ENCODE results near the gene ITPRID1. TPM values are rescaled to one million over a fixed set of nuclear protein-coding genes. Genes with fewer than 3 reads are reported as not detected.

ITPRID1 gene
- total RNA-seq, 1 experiment from 2014 or later = 1.2 TPM

DNA sequence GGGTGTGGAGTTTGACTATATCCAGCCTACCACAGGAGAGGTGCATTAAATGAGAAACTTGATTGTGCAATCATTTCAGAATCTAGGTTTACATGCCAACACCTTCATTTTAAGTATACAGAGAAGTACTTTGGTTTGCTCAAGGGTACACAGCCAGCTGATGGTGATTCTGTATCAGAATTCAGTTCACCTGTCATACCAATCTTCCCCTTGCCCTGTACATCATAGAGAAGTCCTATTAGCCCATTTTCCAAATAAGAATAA, 138.1 kb downstream of the ITPRID1 start:
- Histone ChIP-seq H2BK12ac (ENCODE audit: insufficient read length, low read depth, low read length) (no peak overlapping the region), H3K18ac (ENCODE audit: insufficient read length, low read depth, low read length) (no peak overlapping the region), H3K4me1 (ENCODE audit: insufficient read depth, low read length) (peaks cover 17% of the 10 kb centered on the region; the same call in 1 of the 2 replicates), H3K9ac (ENCODE audit: extremely low read depth, insufficient read length, low read length) (no peak overlapping the region), H3K56ac (ENCODE audit: insufficient read length, low read depth, low read length) (no peak overlapping the region), H4K8ac (replicated peaks; ENCODE audit: insufficient read length, low read depth, low read length) (no peak overlapping the region), H3K27ac (ENCODE audit: insufficient read length, low read depth, low read length) (no peak overlapping the region), H3K23ac (ENCODE audit: insufficient read length, low read depth, low read length) (no peak overlapping the region), H3K9me3 (ENCODE audit: control insufficient read depth, low read depth, low read length) (no peaks in the 10 kb centered on the region), H4K91ac (ENCODE audit: insufficient read length, low read depth, low read length) (no peak overlapping the region), H2AK5ac (ENCODE audit: insufficient read length, low read length) (no peak overlapping the region), H3K14ac (ENCODE audit: insufficient read depth, low read length) (no peak overlapping the region), H2BK120ac (ENCODE audit: low read depth, low read length, poor library complexity, severe bottlenecking) (no peak overlapping the region), H2BK20ac (ENCODE audit: low read depth, low read length, poor library complexity, severe bottlenecking) (no peak overlapping the region), H4K20me1 (ENCODE audit: control insufficient read depth, insufficient read depth, insufficient read length) (no peaks in the 10 kb centered on the region), H4K5ac (ENCODE audit: insufficient read length, low read depth, low read length) (no peak overlapping the region), H3K4ac (ENCODE audit: low read depth, low read length) (no peak overlapping the region), H3K79me1 (ENCODE audit: insufficient read depth, low read depth, low read length, poor library complexity, severe bottlenecking) (no peaks in the 10 kb centered on the region), H2BK15ac (ENCODE audit: low read depth, low read length) (no peak overlapping the region), H2BK5ac (ENCODE audit: insufficient read length, low read length) (no peak overlapping the region), H3K23me2 (ENCODE audit: insufficient read length, low read depth, low read length, poor library complexity, severe bottlenecking) (no peaks in the 10 kb centered on the region), H2AFZ (ENCODE audit: low read length) (no peak overlapping the region), H3T11ph (ENCODE audit: low read length) (no peak overlapping the region), H3K4me2 (ENCODE audit: insufficient read depth, insufficient read length, low read length) (no peak overlapping the region), H3K79me2 (ENCODE audit: insufficient read depth, low read length) (no peaks in the 10 kb centered on the region), H3K27me3 (ENCODE audit: insufficient read depth, low read length) (no peaks in the 10 kb centered on the region)
- Mint-ChIP-seq H3K9me3 (peaks cover 0 to 3% of the 10 kb centered on the region in 2 experiments; a peak in 2 of 5 replicates), H3K4me3 (no peak overlapping the region), H3K27ac (no peak overlapping the region), H3K4me1 (peaks cover 43 to 55% of the 10 kb centered on the region in 2 experiments), H3K36me3 (ENCODE audit: insufficient read depth in 1 of 3, low read depth in 3 of 3) (no peaks in the 10 kb centered on the region; a peak in 1 of 7 replicates), H3K27me3 (ENCODE audit: low read depth) (peaks cover 23% of the 10 kb centered on the region)
- DNase-seq = no peak
- TF ChIP-seq, protein P1, sequence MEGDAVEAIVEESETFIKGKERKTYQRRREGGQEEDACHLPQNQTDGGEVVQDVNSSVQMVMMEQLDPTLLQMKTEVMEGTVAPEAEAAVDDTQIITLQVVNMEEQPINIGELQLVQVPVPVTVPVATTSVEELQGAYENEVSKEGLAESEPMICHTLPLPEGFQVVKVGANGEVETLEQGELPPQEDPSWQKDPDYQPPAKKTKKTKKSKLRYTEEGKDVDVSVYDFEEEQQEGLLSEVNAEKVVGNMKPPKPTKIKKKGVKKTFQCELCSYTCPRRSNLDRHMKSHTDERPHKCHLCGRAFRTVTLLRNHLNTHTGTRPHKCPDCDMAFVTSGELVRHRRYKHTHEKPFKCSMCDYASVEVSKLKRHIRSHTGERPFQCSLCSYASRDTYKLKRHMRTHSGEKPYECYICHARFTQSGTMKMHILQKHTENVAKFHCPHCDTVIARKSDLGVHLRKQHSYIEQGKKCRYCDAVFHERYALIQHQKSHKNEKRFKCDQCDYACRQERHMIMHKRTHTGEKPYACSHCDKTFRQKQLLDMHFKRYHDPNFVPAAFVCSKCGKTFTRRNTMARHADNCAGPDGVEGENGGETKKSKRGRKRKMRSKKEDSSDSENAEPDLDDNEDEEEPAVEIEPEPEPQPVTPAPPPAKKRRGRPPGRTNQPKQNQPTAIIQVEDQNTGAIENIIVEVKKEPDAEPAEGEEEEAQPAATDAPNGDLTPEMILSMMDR (conservative IDR thresholded peaks at IDR 0.05) = no peak
